Fibroblast of lung (primary cell): Measurements from ENCODE around the gene CENPU.

Source experiments
- EZH2 ChIP-seq: IDR thresholded peaks from 2 replicates; pipeline ENCODE4 v1.5.1; 2012; ENCODE audit warnings: low read length, control low read depth, mild to moderate bottlenecking; ENCODE audit errors: missing control alignments
- TF ChIP-seq, protein P1 (sequence below), 2 donors: IDR thresholded peaks in 1 of 2; conservative IDR thresholded peaks in 1 of 2; 1 replicate in 1 of 2; 2 replicates in 1 of 2; pipeline ENCODE4 v1.5.1; 2011 to 2012; ENCODE audit warnings: low read length in 2 of 2, control low read depth in 1 of 2, inconsistent platforms in 1 of 2, low read depth in 1 of 2, mild to moderate bottlenecking in 1 of 2

DNA sequence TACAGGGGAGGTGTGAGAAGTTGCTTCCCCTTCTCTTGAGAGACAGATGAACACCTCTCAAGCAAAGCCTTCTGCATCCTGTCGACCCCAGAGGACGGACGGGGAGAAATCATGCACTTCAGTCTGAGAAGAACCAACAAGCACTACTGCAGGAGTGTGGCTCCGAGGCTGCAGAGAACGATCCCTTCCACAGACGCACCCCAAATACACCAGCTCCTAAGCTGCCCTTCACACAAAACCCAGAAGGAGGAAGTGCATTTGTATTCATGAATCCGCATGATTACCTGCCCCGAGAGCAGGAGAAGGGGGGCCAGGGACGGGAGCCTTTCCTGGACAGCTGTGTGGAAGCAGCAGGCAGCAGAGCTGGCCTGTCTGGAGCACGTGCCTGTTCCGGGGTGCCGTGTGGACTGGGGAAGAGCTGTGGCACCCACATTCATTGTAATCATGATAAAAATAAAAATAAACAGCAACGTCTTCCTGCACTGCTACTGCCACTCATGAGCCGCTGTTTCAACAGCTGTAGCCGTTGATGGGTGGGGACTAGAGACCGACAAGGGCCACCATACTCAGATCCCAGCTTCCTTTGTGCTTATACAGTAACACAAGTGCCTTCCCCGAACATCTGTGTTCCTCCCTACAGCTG, 49.0 kb upstream of the CENPU start:
- TF ChIP-seq, protein P1, sequence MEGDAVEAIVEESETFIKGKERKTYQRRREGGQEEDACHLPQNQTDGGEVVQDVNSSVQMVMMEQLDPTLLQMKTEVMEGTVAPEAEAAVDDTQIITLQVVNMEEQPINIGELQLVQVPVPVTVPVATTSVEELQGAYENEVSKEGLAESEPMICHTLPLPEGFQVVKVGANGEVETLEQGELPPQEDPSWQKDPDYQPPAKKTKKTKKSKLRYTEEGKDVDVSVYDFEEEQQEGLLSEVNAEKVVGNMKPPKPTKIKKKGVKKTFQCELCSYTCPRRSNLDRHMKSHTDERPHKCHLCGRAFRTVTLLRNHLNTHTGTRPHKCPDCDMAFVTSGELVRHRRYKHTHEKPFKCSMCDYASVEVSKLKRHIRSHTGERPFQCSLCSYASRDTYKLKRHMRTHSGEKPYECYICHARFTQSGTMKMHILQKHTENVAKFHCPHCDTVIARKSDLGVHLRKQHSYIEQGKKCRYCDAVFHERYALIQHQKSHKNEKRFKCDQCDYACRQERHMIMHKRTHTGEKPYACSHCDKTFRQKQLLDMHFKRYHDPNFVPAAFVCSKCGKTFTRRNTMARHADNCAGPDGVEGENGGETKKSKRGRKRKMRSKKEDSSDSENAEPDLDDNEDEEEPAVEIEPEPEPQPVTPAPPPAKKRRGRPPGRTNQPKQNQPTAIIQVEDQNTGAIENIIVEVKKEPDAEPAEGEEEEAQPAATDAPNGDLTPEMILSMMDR (conservative IDR thresholded peaks at IDR 0.05 in 1 of 2, IDR thresholded peaks at IDR 0.05 in 1 of 2; ENCODE audit: low read depth in 1 of 2, low read length in 2 of 2), result no peak
- TF ChIP-seq EZH2, result no peak
